Fibroblast of the aortic adventitia (primary cell): ENCODE measurements around the gene IGF2. TPM values are rescaled to one million over a fixed set of nuclear protein-coding genes. Genes with fewer than 3 reads are reported as not detected.

Source experiments
- DNase-seq: peaks from one replicate; pipeline ENCODE4 v3.0.0-alpha.2; 2010; ENCODE audit warnings: low read depth
- H3K4me3 ChIP-seq: 2 replicates; pipeline ENCODE4 v1.5.1; 2011; ENCODE audit warnings: low read depth, mild to moderate bottlenecking, control low read depth, low read length, moderate library complexity
- total RNA-seq: library from RNA; depleted of rRNA; stranded (reverse); fragments of >200 nt; gene quantifications from 2 replicates; pipeline ENCODE4 v1.2.3, GENCODE V29; 2012; ENCODE audit warnings: low replicate concordance
- TF ChIP-seq, protein P1 (sequence below): IDR thresholded peaks from 2 replicates; pipeline ENCODE4 v1.5.1; 2011; ENCODE audit warnings: mild to moderate bottlenecking, low read length, control low read depth, inconsistent platforms; ENCODE audit not compliant: insufficient read depth

IGF2 gene
- total RNA-seq, 1 donor: 3.3 TPM

- no peak for DNase-seq
- H3K4me3 ChIP-seq: no peak overlapping the region
- TF ChIP-seq, protein P1, sequence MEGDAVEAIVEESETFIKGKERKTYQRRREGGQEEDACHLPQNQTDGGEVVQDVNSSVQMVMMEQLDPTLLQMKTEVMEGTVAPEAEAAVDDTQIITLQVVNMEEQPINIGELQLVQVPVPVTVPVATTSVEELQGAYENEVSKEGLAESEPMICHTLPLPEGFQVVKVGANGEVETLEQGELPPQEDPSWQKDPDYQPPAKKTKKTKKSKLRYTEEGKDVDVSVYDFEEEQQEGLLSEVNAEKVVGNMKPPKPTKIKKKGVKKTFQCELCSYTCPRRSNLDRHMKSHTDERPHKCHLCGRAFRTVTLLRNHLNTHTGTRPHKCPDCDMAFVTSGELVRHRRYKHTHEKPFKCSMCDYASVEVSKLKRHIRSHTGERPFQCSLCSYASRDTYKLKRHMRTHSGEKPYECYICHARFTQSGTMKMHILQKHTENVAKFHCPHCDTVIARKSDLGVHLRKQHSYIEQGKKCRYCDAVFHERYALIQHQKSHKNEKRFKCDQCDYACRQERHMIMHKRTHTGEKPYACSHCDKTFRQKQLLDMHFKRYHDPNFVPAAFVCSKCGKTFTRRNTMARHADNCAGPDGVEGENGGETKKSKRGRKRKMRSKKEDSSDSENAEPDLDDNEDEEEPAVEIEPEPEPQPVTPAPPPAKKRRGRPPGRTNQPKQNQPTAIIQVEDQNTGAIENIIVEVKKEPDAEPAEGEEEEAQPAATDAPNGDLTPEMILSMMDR: no peak
These were observed 44.6 kb downstream of the IGF2 start for GRCh38 chr11:2094354-2095197.

- TF ChIP-seq, protein P1: no peak
- H3K4me3 ChIP-seq: no peak overlapping the region
- DNase-seq: no peak
These were observed 45.4 kb downstream of the IGF2 start for GRCh38 chr11:2093575-2094353.

- TF ChIP-seq, protein P1: no peak
- DNase-seq: peak; percentile 33
- H3K4me3 ChIP-seq: no peak overlapping the region
These were observed 46.2 kb downstream of the IGF2 start for GRCh38 chr11:2092956-2093412.

DNA sequence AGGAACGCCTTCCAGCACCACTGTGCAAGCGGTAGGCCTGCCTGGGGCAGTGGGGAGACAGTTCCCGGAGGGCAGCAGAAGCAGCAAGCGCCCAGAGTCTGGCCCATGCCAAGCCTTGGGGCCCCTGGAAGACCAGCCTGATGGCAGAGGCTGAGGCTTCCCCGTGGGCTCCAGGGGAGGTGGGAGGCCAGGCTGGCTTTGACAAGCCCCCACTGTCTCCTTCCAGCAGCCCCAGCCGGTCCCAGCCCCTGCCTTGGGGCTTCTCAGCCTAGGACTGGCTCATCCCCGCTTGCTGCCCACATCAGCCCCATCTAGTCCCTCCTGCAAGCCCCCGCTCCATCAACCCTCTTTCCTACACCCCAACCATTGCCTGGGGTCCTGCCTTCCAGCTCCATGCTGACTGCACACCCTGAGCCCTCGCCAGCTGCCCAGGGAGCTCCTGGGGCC lies 46.7 kb downstream of the IGF2 start:
- TF ChIP-seq, protein P1: no peak
- no peak for DNase-seq
- no peak overlapping the region for H3K4me3 ChIP-seq

DNA sequence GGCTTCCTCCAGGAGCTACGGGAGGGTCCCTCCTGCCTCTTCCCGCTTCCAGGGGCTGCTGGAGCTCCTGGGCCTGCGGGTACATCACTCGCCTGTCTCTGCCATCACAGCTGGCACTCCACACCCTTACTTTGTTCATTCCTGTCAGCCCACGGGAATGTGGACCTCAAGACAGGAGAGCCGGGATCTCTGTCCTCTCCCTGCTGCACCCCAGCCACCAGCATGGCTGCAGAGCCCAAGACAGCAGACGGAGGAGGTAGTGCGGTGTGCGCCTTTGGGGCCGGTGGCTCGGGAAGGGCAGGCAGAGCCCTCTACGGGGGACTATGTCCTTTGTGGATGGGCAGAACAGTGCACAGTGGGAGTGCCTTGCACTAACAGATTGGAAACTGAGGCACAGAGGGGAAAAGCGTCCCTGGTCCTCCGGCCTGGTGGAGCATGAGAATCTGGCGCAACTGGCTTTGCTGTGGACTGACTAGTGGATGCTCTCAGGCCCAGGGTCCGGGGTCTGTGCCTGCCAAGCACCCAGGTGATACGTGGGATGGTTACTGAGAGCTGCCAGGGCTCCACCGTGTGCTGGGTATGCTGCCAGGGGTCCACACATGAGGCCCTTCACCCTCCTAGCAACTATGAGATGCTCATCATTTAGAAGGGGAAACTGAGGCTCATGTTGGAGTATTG lies 47.3 kb downstream of the IGF2 start:
- DNase-seq: no peak
- no peak overlapping the region for H3K4me3 ChIP-seq
- TF ChIP-seq, protein P1: no peak

DNA sequence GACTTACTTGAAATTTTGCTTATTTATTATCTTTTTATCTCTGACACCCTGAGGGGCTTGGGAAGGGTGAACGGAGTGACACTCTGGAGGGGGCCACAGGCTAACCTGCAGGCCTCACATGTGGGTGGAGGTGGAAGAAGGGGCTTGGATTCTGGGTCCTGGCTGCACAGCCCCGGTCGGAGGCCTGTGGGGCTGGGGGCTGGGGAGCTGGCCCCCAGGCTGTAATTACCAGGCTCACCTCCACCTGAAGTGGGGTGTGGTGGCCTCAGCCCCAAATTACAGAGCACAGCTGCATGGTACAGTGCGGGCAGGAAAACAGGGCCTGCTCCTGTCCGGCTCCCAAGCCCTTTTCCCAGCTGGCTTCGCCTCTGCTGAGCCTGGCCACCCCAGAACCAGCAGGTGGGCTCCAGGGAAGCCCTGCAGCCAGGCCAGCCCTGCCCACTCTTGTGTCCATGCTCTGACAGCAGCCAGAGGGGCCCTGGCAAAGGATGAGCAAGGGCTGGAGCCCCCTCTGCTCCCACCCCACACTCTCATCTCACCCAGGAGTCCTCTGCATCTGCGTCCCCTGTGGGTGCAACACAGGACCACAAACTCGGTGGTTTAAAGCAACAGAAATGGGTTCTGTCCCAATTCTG lies 48.0 kb downstream of the IGF2 start:
- TF ChIP-seq, protein P1: no peak
- DNase-seq: no peak
- H3K4me3 ChIP-seq: no peak overlapping the region
